Peyer's patch (tissue), 4 donors: ENCODE data around the gene DMGDH. TPM values are rescaled to one million over a fixed set of nuclear protein-coding genes. Genes with fewer than 3 reads are reported as not detected.

Source experiments
- DNase-seq, 3 donors: peaks; one replicate each; pipeline ENCODE4 v3.0.0-alpha.2; 2017 to 2019
- H3K27ac ChIP-seq, 4 donors: fragments of 200-600 bp; sonication (generic); one replicate each; pipeline ENCODE4 v1.5.1; 2016 to 2019
- H3K27me3 ChIP-seq, 2 donors: fragments of 200-600 bp; sonication (generic); one replicate each; pipeline ENCODE4 v1.5.1; 2019
- H3K36me3 ChIP-seq, 3 donors: fragments of 200-600 bp; sonication (generic); one replicate each; pipeline ENCODE4 v1.5.1; 2016 to 2019
- H3K4me1 ChIP-seq, 4 donors: fragments of 200-600 bp; sonication (generic); one replicate each; pipeline ENCODE4 v1.5.1; 2016 to 2019
- H3K4me3 ChIP-seq, 4 donors: fragments of 200-600 bp; sonication (generic); 1 replicate in 3 of 4; 2 replicates in 1 of 4; pipeline ENCODE4 v1.5.1; 2016 to 2019; ENCODE audit warnings: mild to moderate bottlenecking in 1 of 4
- H3K9me3 ChIP-seq, 4 donors: fragments of 200-600 bp; sonication (generic); one replicate each; pipeline ENCODE4 v1.5.1; 2016 to 2019; ENCODE audit warnings: mild to moderate bottlenecking in 1 of 4
- POLR2A ChIP-seq, 2 donors: fragments of 450-650 bp; IDR thresholded peaks; one replicate each; pipeline ENCODE4 v1.5.1; 2017; ENCODE audit warnings: antibody characterized with exemption in 2 of 2, mild to moderate bottlenecking in 2 of 2, moderate library complexity in 2 of 2
- total RNA-seq, 4 donors: library from RNA; depleted of rRNA; stranded (reverse); fragments of >200 nt; gene quantifications; one replicate each; pipeline ENCODE4 v1.1.0, GENCODE V29; 2016
- TF ChIP-seq, protein P1 (sequence below), 6 experiments: fragments of 450-650 bp in 4 of 6; fragments of 200-600 bp in 2 of 6; sonication (generic) in 1 of 6; IDR thresholded peaks; one replicate each; pipeline ENCODE4 v1.5.1; 2017 to 2019; ENCODE audit warnings: antibody characterized with exemption in 6 of 6, mild to moderate bottlenecking in 3 of 6, moderate library complexity in 1 of 6

Gene DMGDH
- total RNA-seq, 4 donors from 2014 or later, result 0.94 to 1.9 TPM; not detected in 2

DNA sequence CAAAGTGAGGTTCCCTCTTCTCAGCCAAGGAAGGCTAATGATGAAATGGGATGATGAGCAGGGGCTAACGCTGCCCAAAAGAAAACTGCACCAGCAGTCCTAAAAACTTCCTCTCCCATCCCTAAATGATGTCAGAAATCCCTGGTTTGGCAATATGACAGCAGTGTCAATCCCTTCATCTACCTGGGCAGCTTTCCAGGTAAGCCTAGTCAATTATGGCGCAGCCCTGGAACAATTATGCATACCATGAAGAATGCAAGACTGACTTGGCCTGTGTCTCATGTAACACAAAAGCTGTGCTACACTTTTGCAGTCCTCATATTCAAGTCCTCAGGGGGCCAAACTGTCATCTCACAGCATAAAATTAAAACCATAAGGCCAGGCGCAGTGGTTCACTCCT, 7.0 kb downstream of the DMGDH start:
- H3K36me3 ChIP-seq, result no peaks in the 10 kb centered on the region
- H3K4me3 ChIP-seq, result no peak overlapping the region
- no peaks in the 10 kb centered on the region for H3K4me1 ChIP-seq
- TF ChIP-seq, protein P1, sequence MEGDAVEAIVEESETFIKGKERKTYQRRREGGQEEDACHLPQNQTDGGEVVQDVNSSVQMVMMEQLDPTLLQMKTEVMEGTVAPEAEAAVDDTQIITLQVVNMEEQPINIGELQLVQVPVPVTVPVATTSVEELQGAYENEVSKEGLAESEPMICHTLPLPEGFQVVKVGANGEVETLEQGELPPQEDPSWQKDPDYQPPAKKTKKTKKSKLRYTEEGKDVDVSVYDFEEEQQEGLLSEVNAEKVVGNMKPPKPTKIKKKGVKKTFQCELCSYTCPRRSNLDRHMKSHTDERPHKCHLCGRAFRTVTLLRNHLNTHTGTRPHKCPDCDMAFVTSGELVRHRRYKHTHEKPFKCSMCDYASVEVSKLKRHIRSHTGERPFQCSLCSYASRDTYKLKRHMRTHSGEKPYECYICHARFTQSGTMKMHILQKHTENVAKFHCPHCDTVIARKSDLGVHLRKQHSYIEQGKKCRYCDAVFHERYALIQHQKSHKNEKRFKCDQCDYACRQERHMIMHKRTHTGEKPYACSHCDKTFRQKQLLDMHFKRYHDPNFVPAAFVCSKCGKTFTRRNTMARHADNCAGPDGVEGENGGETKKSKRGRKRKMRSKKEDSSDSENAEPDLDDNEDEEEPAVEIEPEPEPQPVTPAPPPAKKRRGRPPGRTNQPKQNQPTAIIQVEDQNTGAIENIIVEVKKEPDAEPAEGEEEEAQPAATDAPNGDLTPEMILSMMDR (IDR thresholded peaks at IDR 0.05), result no peak
- TF ChIP-seq POLR2A (IDR thresholded peaks at IDR 0.05), result no peak
- H3K9me3 ChIP-seq, result no peaks in the 10 kb centered on the region
- H3K27me3 ChIP-seq, result no peaks in the 10 kb centered on the region
- no peak for DNase-seq
- H3K27ac ChIP-seq, result no peak overlapping the region

DNA sequence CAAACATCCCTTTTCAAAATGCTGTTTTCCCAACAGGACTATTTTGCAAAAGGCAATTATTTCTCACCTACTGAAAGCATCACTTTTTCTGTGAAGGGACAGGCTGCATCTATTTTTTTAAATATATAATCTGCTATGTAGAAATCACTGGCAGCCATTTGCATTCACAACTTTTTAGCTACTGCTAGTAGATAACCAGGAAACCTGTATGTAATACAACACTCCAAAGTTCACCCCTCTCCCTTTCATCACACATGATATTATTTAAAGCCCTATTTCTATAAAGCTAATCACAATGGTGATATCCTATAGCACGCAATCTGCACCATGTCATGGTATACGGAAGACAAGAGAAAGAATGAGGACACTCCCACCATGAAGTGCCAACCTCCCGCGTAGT, 9.8 kb downstream of the DMGDH start:
- TF ChIP-seq POLR2A (IDR thresholded peaks at IDR 0.05), result no peak
- TF ChIP-seq, protein P1 (IDR thresholded peaks at IDR 0.05), result no peak
- H3K4me3 ChIP-seq, result no peak overlapping the region
- H3K36me3 ChIP-seq, result no peaks in the 10 kb centered on the region
- no peaks in the 10 kb centered on the region for H3K4me1 ChIP-seq
- no peaks in the 10 kb centered on the region for H3K27me3 ChIP-seq
- no peak for DNase-seq
- H3K9me3 ChIP-seq, result no peaks in the 10 kb centered on the region
- H3K27ac ChIP-seq, result no peak overlapping the region

DNA sequence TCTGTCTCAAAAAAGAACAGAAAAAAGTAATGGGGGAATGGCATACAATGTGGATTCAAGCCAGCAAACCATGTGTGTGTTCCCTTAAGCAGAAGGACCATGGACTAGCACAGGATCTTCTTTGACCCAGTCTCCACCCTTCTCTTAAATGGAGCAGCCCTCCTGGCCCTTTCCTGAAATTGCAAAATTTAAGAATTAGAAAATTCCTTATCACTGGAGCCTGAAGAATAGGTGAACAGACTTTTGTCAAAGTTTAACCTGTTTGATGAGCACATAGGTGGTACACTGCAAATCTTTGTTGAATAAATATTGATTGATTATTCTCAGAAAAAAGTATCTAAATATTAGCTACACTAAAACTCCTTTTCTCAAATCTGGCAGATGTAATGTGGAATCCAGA, 12.6 kb downstream of the DMGDH start:
- Histone ChIP-seq H3K4me3 (no peak overlapping the region), H3K27ac (no peak overlapping the region), H3K36me3 (no peaks in the 10 kb centered on the region), H3K4me1 (no peaks in the 10 kb centered on the region), H3K9me3 (peaks cover 0 to 5% (median 0%) of the 10 kb centered on the region in 4 donors), H3K27me3 (no peaks in the 10 kb centered on the region)
- no peak for TF ChIP-seq POLR2A (IDR thresholded peaks at IDR 0.05)
- TF ChIP-seq, protein P1 (IDR thresholded peaks at IDR 0.05), result no peak
- DNase-seq, result no peak

DNA sequence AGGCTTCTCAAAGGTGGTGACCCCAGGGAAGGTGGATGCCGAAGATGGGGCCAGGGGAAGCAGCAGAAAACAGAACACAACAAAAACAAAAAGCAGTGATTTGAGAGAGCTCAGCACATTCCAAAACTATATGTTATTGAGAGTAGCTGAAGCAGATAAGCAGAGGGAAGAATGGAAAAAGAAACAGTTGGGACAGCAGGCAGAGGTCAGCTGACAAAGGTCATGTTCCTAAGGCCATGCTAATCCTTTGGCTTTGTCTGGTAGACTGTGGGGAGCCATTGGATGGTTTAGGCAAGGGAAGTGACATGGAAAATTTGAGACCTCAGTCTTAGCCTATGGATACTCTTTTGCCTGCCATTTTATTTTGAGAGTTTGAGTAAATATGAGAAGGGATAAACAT, 14.5 kb downstream of the DMGDH start:
- Histone ChIP-seq H3K4me1 (no peaks in the 10 kb centered on the region), H3K27ac (no peak overlapping the region), H3K9me3 (peaks cover 0 to 5% (median 0%) of the 10 kb centered on the region in 4 donors), H3K36me3 (no peaks in the 10 kb centered on the region), H3K27me3 (no peaks in the 10 kb centered on the region), H3K4me3 (no peak overlapping the region)
- no peak for DNase-seq
- TF ChIP-seq, protein P1 (IDR thresholded peaks at IDR 0.05), result no peak
- TF ChIP-seq POLR2A (IDR thresholded peaks at IDR 0.05), result no peak

DNA sequence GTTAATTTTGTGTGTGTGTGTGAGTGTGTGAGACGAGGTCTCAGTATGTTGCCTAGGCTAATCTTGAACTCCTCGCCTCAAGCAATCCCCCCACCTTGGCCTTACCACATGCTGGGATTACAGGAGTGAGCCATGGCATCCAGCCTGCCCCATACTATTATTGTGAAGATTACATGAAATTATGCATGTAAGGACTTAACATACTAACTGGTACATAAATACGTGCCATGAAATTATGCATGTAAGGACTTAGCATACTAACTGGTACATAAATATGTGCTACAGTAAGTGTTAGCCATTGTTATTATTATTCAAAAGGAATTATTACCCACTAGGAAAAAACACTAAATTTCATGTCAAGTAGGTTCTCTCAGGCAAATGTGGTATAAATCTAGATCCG, 16.2 kb downstream of the DMGDH start:
- Histone ChIP-seq H3K36me3 (no peaks in the 10 kb centered on the region), H3K27ac (no peak overlapping the region)

More for the DNA sequence above, 16.2 kb downstream of the DMGDH start:
- Histone ChIP-seq H3K27me3 (no peaks in the 10 kb centered on the region), H3K4me1 (no peaks in the 10 kb centered on the region), H3K4me3 (no peak overlapping the region), H3K9me3 (peaks cover 0 to 5% (median 0%) of the 10 kb centered on the region in 4 donors)
- no peak for DNase-seq
- TF ChIP-seq POLR2A (IDR thresholded peaks at IDR 0.05), result no peak
- TF ChIP-seq, protein P1 (IDR thresholded peaks at IDR 0.05), result no peak
